Measurements from ENCODE around the gene TNK1. TPM values are rescaled to one million over a fixed set of nuclear protein-coding genes. Genes with fewer than 3 reads are reported as not detected.

The TNK1 gene
- total and polyA plus RNA-seq, 4 donors, result 1.9 to 6.6 (median 2.7) TPM

DNA sequence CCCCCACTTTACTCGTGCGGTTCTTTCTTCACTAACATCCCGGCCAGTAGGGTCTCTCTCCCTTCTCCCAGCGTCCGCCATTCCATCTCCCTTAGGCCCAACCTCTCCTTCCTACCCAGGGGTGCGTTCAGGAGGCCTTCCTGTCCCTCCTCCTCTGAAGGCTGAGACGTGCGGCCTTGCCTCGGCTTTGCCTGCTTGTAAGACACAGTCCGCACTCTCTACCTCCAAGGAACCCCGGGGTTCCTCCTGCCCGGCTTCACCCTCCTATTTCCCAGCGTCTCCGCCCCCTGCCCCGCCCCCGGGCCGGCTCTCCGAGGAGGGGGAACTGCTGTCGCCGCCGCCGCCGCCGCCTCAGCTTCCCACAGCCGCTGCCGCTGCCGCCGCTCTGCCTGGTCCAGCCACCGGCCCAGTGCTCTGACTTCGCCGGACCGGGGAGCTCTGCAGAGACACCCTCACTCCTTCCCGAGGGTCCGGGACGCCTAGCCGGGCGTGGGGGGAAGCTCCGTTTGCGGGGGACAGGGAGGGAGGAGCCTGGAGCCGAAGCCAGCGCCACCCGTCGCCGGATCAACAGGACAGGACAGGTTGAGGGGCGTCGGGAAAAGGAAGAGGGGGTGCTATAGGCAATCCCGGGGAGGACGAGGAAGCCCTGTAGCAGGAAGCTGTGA, 57.2 kb downstream of the TNK1 start:
- DNase-seq (peak; percentile 84 to 90), ATAC-seq (ENCODE audit: low FRiP score) (peak; percentile 17)
- H3K9me3 ChIP-seq (ENCODE audit: control insufficient read depth, low read length), result no peaks in the 10 kb centered on the region
- intact Hi-C loops (cut with DNase I), result loop anchor here (2.0 to 10.0 kb wide), 2 partner anchors 83 to 121 kb away; partner anchors contain the start of genes KCTD11 (in 1 of the 2), TMEM95 (in 1 of the 2) and TNFSF13 (in 1 of the 2)
- H3K36me3 ChIP-seq (ENCODE audit: control insufficient read depth in 1 of 2, insufficient read depth in 2 of 2, low read length in 1 of 2), result no peaks in the 10 kb centered on the region
- no peak overlapping the region for H3K4me3 ChIP-seq (ENCODE audit: low read length in 2 of 2)
- WGBS, 2 donors, result 46% methylated on average over 46 to 48 of the region's 48 CpGs
- H3K4me1 ChIP-seq (ENCODE audit: control insufficient read depth in 1 of 2, insufficient read depth in 2 of 2, low read length in 2 of 2), result no peaks in the 10 kb centered on the region
- no peak overlapping the region for H3K27ac ChIP-seq (ENCODE audit: low read depth in 1 of 2, low read length in 2 of 2)
- H3K27me3 ChIP-seq (ENCODE audit: control insufficient read depth in 1 of 2, insufficient read depth in 2 of 2, low read length in 1 of 2), result no peaks in the 10 kb centered on the region

DNA sequence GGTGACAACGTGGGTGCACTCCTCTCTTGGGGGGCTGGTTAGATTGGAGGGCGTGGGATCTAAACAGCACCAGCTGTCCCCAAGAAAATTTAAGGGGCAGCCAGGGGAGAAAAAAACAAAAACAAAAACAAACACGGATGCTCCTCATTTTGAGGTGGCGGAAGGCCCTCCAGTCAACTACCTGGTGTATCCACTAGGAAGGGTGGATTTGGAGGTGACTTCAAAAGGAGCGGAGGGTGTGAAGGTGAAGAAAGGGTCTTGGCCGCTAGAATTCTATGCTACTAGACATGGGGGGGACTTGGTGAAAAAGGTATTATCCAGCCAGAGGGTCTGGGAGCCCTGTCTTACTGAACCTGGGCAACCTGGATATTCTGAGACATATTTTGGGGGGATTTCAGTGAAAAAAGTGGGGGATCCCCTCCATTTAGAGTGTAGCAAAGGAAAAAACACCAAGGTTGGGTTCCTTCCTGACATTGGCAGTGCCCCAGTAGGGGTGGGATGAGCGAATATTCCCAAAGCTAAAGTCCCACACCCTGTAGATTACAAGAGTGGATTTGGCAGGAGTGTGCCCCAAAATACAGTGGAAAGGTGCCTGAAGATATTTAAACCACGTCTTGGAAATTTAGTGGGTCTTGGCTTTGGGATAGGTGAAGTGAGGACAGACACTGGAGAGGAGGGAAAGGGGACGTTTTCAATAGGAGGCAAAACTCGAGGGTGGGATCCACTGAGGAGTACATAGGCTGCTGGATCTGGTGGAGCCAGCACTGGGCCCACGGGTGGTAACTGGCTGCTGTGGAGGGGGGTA, 58.0 kb downstream of the TNK1 start:
- 64 to 65% methylated on average over 11 of the region's 11 CpGs for WGBS, 2 donors
- Histone ChIP-seq H3K36me3 (ENCODE audit: control insufficient read depth in 1 of 2, insufficient read depth in 2 of 2, low read length in 1 of 2) (no peaks in the 10 kb centered on the region), H3K4me1 (ENCODE audit: control insufficient read depth in 1 of 2, insufficient read depth in 2 of 2, low read length in 2 of 2) (no peaks in the 10 kb centered on the region), H3K27ac (ENCODE audit: low read depth in 1 of 2, low read length in 2 of 2) (no peak overlapping the region), H3K9me3 (ENCODE audit: control insufficient read depth, low read length) (no peaks in the 10 kb centered on the region), H3K27me3 (ENCODE audit: control insufficient read depth in 1 of 2, insufficient read depth in 2 of 2, low read length in 1 of 2) (no peaks in the 10 kb centered on the region), H3K4me3 (ENCODE audit: low read length in 2 of 2) (no peak overlapping the region)
- intact Hi-C loops (cut with DNase I), result loop anchor here in 1 of 2 donors (10.0 kb wide), 1 partner anchor 84 kb away; the partner anchor contains the start of genes KCTD11 and TMEM95
- DNase-seq (no peak), ATAC-seq (ENCODE audit: low FRiP score) (no peak)

Other genes starting within 250 kb of the TNK1 start
Only the 30 nearest of the 38 such genes appear.
- 10 to 100 TPM; 23.3 to 54.7 TPM for gene DLG4, start 161.3 kb upstream of the TNK1 start, total RNA-seq
- 10 to 100 TPM in 1 of 2 donors, 1 to 10 TPM in 1; 6.6 to 15.4 TPM for gene DLG4, start 161.3 kb upstream of the TNK1 start, polyA plus RNA-seq
- gene ACADVL, start 161.2 kb upstream of the TNK1 start, total RNA-seq, result 100 to 1,000 TPM; 387 to 486 TPM
- 1,000 to 10,000 TPM in 1 of 2 donors, 100 to 1,000 TPM in 1; 159 to 1,724 TPM for gene ACADVL, start 161.2 kb upstream of the TNK1 start, polyA plus RNA-seq
- gene DVL2, start 146.6 kb upstream of the TNK1 start, total RNA-seq, result 10 to 100 TPM; 25.2 to 45.6 TPM
- gene DVL2, start 146.6 kb upstream of the TNK1 start, polyA plus RNA-seq, result 10 to 100 TPM; 10.0 to 25.0 TPM
- 10 to 100 TPM; 24.4 to 30.8 TPM for gene PHF23, start 141.6 kb upstream of the TNK1 start, total RNA-seq
- gene PHF23, start 141.6 kb upstream of the TNK1 start, polyA plus RNA-seq, result 10 to 100 TPM; 19.2 to 28.4 TPM
- gene GABARAP, start 138.6 kb upstream of the TNK1 start, total RNA-seq, result 100 to 1,000 TPM; 405 to 430 TPM
- 100 to 1,000 TPM; 801 to 895 TPM for gene GABARAP, start 138.6 kb upstream of the TNK1 start, polyA plus RNA-seq
- gene CTDNEP1, start 129.4 kb upstream of the TNK1 start, total RNA-seq, result 100 to 1,000 TPM in 1 of 2 donors, 10 to 100 TPM in 1; 92.9 to 105 TPM
- 100 to 1,000 TPM; 112 to 113 TPM for gene CTDNEP1, start 129.4 kb upstream of the TNK1 start, polyA plus RNA-seq
- 10 to 100 TPM; 26.6 to 31.0 TPM for gene ELP5, start 128.9 kb upstream of the TNK1 start, total RNA-seq
- 10 to 100 TPM; 26.7 to 51.1 TPM for gene ELP5, start 128.9 kb upstream of the TNK1 start, polyA plus RNA-seq
- gene CLDN7, start 118.6 kb upstream of the TNK1 start, total RNA-seq, result 1 to 10 TPM; 3.3 to 9.9 TPM
- gene CLDN7, start 118.6 kb upstream of the TNK1 start, polyA plus RNA-seq, result 10 to 100 TPM in 1 of 2 donors, 1 to 10 TPM in 1; 1.1 to 37.6 TPM
- gene SLC2A4, start 99.4 kb upstream of the TNK1 start, total RNA-seq, result 1 to 10 TPM; 2.5 to 3.9 TPM
- 1 to 10 TPM in 1 of 2 donors, under 1 TPM in 1; 0.63 to 1.6 TPM for gene SLC2A4, start 99.4 kb upstream of the TNK1 start, polyA plus RNA-seq
- under 1 TPM; 0.10 to 0.60 TPM for gene YBX2, start 86.5 kb upstream of the TNK1 start, total RNA-seq
- 1 to 10 TPM in 1 of 2 donors, not detected in 1; 5.6 TPM for gene YBX2, start 86.5 kb upstream of the TNK1 start, polyA plus RNA-seq
- gene EIF5A, start 73.5 kb upstream of the TNK1 start, total RNA-seq, result 100 to 1,000 TPM; 198 to 280 TPM
- gene EIF5A, start 73.5 kb upstream of the TNK1 start, polyA plus RNA-seq, result 100 to 1,000 TPM; 223 to 232 TPM
- gene GPS2, start 65.7 kb upstream of the TNK1 start, total RNA-seq, result 10 to 100 TPM; 49.5 to 55.6 TPM
- 10 to 100 TPM; 55.0 to 99.1 TPM for gene GPS2, start 65.7 kb upstream of the TNK1 start, polyA plus RNA-seq
- gene NEURL4, start 51.8 kb upstream of the TNK1 start, total RNA-seq, result 10 to 100 TPM; 24.5 to 36.7 TPM
- 10 to 100 TPM in 1 of 2 donors, 1 to 10 TPM in 1; 7.3 to 52.8 TPM for gene NEURL4, start 51.8 kb upstream of the TNK1 start, polyA plus RNA-seq
- gene ACAP1, start 44.6 kb upstream of the TNK1 start, total RNA-seq, result 10 to 100 TPM; 18.6 to 21.8 TPM
- gene ACAP1, start 44.6 kb upstream of the TNK1 start, polyA plus RNA-seq, result 10 to 100 TPM in 1 of 2 donors, 1 to 10 TPM in 1; 6.5 to 10.8 TPM
- gene KCTD11, start 28.9 kb upstream of the TNK1 start, total RNA-seq, result 10 to 100 TPM; 12.4 to 15.8 TPM
- 10 to 100 TPM; 11.0 to 11.4 TPM for gene KCTD11, start 28.9 kb upstream of the TNK1 start, polyA plus RNA-seq
- not detected for gene TMEM95, start 25.9 kb upstream of the TNK1 start, total RNA-seq
- not detected for gene TMEM95, start 25.9 kb upstream of the TNK1 start, polyA plus RNA-seq
- 10 to 100 TPM; 41.2 to 43.1 TPM for gene PLSCR3, start 13.4 kb downstream of the TNK1 start, total RNA-seq
- 10 to 100 TPM; 20.5 to 70.8 TPM for gene PLSCR3, start 13.4 kb downstream of the TNK1 start, polyA plus RNA-seq
- gene TMEM256, start 23.0 kb downstream of the TNK1 start, total RNA-seq, result 10 to 100 TPM; 35.0 to 40.1 TPM
- gene TMEM256, start 23.0 kb downstream of the TNK1 start, polyA plus RNA-seq, result 100 to 1,000 TPM; 134 to 224 TPM
- gene NLGN2, start 26.8 kb downstream of the TNK1 start, total RNA-seq, result 10 to 100 TPM; 32.9 to 49.9 TPM
- gene NLGN2, start 26.8 kb downstream of the TNK1 start, polyA plus RNA-seq, result 10 to 100 TPM in 1 of 2 donors, 1 to 10 TPM in 1; 2.4 to 28.8 TPM
- not detected for gene SPEM1, start 39.2 kb downstream of the TNK1 start, total RNA-seq
- not detected for gene SPEM1, start 39.2 kb downstream of the TNK1 start, polyA plus RNA-seq
- gene SPEM2, start 44.5 kb downstream of the TNK1 start, total RNA-seq, result not detected
- gene SPEM2, start 44.5 kb downstream of the TNK1 start, polyA plus RNA-seq, result not detected
- not detected for gene SPEM3, start 47.8 kb downstream of the TNK1 start, total RNA-seq
- gene SPEM3, start 47.8 kb downstream of the TNK1 start, polyA plus RNA-seq, result not detected
- gene TMEM102, start 54.3 kb downstream of the TNK1 start, total RNA-seq, result 1 to 10 TPM; 3.6 to 5.1 TPM
- gene TMEM102, start 54.3 kb downstream of the TNK1 start, polyA plus RNA-seq, result 1 to 10 TPM; 1.8 to 2.7 TPM
- 1 to 10 TPM; 1.2 to 8.0 TPM for gene FGF11, start 58.4 kb downstream of the TNK1 start, total RNA-seq
- gene FGF11, start 58.4 kb downstream of the TNK1 start, polyA plus RNA-seq, result under 1 TPM in 1 of 2 donors, not detected in 1; 0.54 TPM
- 1 to 10 TPM; 6.2 to 8.8 TPM for gene CHRNB1, start 64.0 kb downstream of the TNK1 start, total RNA-seq
- gene CHRNB1, start 64.0 kb downstream of the TNK1 start, polyA plus RNA-seq, result 10 to 100 TPM; 11.6 to 18.3 TPM
- 10 to 100 TPM; 67.2 to 81.9 TPM for gene ZBTB4, start 98.5 kb downstream of the TNK1 start, total RNA-seq
- gene ZBTB4, start 98.5 kb downstream of the TNK1 start, polyA plus RNA-seq, result 10 to 100 TPM; 20.0 to 35.9 TPM
- gene SLC35G6, start 100.4 kb downstream of the TNK1 start, total RNA-seq, result not detected
- gene SLC35G6, start 100.4 kb downstream of the TNK1 start, polyA plus RNA-seq, result not detected
- gene POLR2A, start 103.3 kb downstream of the TNK1 start, total RNA-seq, result 100 to 1,000 TPM in 1 of 2 donors, 10 to 100 TPM in 1; 93.8 to 116 TPM
- 10 to 100 TPM; 13.4 to 27.9 TPM for gene POLR2A, start 103.3 kb downstream of the TNK1 start, polyA plus RNA-seq
- gene TNFSF12, start 168.0 kb downstream of the TNK1 start, total RNA-seq, result 10 to 100 TPM; 61.4 to 84.5 TPM
- 100 to 1,000 TPM; 135 to 148 TPM for gene TNFSF12, start 168.0 kb downstream of the TNK1 start, polyA plus RNA-seq
- gene TNFSF13, start 177.7 kb downstream of the TNK1 start, total RNA-seq, result 10 to 100 TPM; 17.7 to 28.6 TPM
- gene TNFSF13, start 177.7 kb downstream of the TNK1 start, polyA plus RNA-seq, result 10 to 100 TPM; 25.7 to 26.4 TPM

Measured in aorta (tissue), 5 donors.